H1 (cell line): Measurements from ENCODE around the gene PTPRD. TPM values are rescaled to one million over a fixed set of nuclear protein-coding genes. Genes with fewer than 3 reads are reported as not detected.

Experiments used
- JUN ChIP-seq: IDR thresholded peaks from 2 replicates; pipeline ENCODE4 v1.6.1; 2011; ENCODE audit warnings: low read depth, mild to moderate bottlenecking, improper control_type of control experiment, low read length
- NRF1 ChIP-seq: IDR thresholded peaks from 2 replicates; pipeline ENCODE4 v1.6.1; 2011; ENCODE audit warnings: mild to moderate bottlenecking, low read depth, low read length, improper control_type of control experiment
- RBBP5 ChIP-seq: IDR thresholded peaks from 2 replicates; pipeline ENCODE4 v1.7.1; 2012; ENCODE audit warnings: low read depth, mild to moderate bottlenecking, inconsistent platforms, low read length, moderate library complexity, borderline replicate concordance
- TEAD4 ChIP-seq: IDR thresholded peaks from 2 replicates; pipeline ENCODE4 v1.6.1; 2012; ENCODE audit warnings: low read depth, low read length, inconsistent platforms, mixed read lengths
- polyA plus RNA-seq, 7 experiments: library from polyadenylated mRNA; depleted of rRNA in 3 of 7; stranded (reverse) in 5 of 7; unstranded in 2 of 7; fragments of >200 nt in 5 of 7; fragments of 200-250 nt in 2 of 7; gene quantifications; 1 replicate in 5 of 7; 2 replicates in 1 of 7; 4 replicates in 1 of 7; pipeline versions ENCODE4 v1.2.1 to v1.2.3, GENCODE V29; 2011 to 2013; ENCODE audit warnings: missing spikeins in 2 of 7, mixed read lengths in 2 of 7
- total RNA-seq: library from RNA; stranded (reverse); fragmentation: NEBNext Ultra II Directional; extraction: Animal tissue kit (Norgen Biotek cat#: 25700); gene quantifications from 2 replicates; pipeline ENCODE4 v1.2.1, GENCODE V29; 2021
- TF ChIP-seq, protein P1 (sequence below): fragments of 300-600 bp; sonication (generic); IDR thresholded peaks from 2 replicates; pipeline ENCODE4 v1.7.1; 2012; ENCODE audit warnings: low read length, moderate library complexity, mild to moderate bottlenecking, inconsistent platforms; ENCODE audit not compliant: insufficient replicate concordance
- TF ChIP-seq, protein P2 (sequence below), 3 experiments: IDR thresholded peaks; 1 replicate in 2 of 3; 2 replicates in 1 of 3; pipeline versions ENCODE4 v1.5.1 to v1.6.1; 2011; ENCODE audit warnings: low read length in 3 of 3, mild to moderate bottlenecking in 3 of 3, inconsistent platforms in 2 of 3, low read depth in 1 of 3, moderate library complexity in 1 of 3; ENCODE audit not compliant: insufficient read depth in 1 of 3; ENCODE audit errors: control extremely low read depth in 1 of 3

Gene PTPRD
- total and polyA plus RNA-seq, 2 of the 8 experiments (the other 6 are each of a cell fraction or from before 2014, with no cell fraction given), result 17.2 to 77.0 TPM

DNA sequence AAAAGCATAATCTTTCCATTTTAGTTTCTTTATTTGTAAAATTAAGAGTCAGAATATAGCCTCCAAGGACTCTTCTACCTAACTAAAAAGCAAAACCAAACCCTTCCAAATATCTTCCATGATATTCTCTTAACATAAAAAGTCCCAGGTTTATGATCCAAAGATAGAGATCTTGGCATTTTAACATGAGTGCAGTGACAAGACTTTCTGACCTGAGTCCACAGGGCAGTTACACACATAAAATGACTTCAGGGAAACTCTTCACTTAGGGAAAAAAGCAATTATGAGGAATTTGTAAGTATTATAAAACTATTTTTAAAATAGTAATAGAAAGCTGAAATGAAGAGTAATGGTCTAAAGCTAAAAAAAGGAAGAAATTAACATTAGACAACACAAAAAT lies 2040.6 kb downstream of the PTPRD start (continued):
- TF ChIP-seq, protein P1, sequence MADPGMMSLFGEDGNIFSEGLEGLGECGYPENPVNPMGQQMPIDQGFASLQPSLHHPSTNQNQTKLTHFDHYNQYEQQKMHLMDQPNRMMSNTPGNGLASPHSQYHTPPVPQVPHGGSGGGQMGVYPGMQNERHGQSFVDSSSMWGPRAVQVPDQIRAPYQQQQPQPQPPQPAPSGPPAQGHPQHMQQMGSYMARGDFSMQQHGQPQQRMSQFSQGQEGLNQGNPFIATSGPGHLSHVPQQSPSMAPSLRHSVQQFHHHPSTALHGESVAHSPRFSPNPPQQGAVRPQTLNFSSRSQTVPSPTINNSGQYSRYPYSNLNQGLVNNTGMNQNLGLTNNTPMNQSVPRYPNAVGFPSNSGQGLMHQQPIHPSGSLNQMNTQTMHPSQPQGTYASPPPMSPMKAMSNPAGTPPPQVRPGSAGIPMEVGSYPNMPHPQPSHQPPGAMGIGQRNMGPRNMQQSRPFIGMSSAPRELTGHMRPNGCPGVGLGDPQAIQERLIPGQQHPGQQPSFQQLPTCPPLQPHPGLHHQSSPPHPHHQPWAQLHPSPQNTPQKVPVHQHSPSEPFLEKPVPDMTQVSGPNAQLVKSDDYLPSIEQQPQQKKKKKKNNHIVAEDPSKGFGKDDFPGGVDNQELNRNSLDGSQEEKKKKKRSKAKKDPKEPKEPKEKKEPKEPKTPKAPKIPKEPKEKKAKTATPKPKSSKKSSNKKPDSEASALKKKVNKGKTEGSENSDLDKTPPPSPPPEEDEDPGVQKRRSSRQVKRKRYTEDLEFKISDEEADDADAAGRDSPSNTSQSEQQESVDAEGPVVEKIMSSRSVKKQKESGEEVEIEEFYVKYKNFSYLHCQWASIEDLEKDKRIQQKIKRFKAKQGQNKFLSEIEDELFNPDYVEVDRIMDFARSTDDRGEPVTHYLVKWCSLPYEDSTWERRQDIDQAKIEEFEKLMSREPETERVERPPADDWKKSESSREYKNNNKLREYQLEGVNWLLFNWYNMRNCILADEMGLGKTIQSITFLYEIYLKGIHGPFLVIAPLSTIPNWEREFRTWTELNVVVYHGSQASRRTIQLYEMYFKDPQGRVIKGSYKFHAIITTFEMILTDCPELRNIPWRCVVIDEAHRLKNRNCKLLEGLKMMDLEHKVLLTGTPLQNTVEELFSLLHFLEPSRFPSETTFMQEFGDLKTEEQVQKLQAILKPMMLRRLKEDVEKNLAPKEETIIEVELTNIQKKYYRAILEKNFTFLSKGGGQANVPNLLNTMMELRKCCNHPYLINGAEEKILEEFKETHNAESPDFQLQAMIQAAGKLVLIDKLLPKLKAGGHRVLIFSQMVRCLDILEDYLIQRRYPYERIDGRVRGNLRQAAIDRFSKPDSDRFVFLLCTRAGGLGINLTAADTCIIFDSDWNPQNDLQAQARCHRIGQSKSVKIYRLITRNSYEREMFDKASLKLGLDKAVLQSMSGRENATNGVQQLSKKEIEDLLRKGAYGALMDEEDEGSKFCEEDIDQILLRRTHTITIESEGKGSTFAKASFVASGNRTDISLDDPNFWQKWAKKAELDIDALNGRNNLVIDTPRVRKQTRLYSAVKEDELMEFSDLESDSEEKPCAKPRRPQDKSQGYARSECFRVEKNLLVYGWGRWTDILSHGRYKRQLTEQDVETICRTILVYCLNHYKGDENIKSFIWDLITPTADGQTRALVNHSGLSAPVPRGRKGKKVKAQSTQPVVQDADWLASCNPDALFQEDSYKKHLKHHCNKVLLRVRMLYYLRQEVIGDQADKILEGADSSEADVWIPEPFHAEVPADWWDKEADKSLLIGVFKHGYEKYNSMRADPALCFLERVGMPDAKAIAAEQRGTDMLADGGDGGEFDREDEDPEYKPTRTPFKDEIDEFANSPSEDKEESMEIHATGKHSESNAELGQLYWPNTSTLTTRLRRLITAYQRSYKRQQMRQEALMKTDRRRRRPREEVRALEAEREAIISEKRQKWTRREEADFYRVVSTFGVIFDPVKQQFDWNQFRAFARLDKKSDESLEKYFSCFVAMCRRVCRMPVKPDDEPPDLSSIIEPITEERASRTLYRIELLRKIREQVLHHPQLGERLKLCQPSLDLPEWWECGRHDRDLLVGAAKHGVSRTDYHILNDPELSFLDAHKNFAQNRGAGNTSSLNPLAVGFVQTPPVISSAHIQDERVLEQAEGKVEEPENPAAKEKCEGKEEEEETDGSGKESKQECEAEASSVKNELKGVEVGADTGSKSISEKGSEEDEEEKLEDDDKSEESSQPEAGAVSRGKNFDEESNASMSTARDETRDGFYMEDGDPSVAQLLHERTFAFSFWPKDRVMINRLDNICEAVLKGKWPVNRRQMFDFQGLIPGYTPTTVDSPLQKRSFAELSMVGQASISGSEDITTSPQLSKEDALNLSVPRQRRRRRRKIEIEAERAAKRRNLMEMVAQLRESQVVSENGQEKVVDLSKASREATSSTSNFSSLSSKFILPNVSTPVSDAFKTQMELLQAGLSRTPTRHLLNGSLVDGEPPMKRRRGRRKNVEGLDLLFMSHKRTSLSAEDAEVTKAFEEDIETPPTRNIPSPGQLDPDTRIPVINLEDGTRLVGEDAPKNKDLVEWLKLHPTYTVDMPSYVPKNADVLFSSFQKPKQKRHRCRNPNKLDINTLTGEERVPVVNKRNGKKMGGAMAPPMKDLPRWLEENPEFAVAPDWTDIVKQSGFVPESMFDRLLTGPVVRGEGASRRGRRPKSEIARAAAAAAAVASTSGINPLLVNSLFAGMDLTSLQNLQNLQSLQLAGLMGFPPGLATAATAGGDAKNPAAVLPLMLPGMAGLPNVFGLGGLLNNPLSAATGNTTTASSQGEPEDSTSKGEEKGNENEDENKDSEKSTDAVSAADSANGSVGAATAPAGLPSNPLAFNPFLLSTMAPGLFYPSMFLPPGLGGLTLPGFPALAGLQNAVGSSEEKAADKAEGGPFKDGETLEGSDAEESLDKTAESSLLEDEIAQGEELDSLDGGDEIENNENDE, result no peak
- TF ChIP-seq NRF1, result no peak
- no peak for TF ChIP-seq TEAD4
- TF ChIP-seq JUN, result no peak
- TF ChIP-seq, protein P2, sequence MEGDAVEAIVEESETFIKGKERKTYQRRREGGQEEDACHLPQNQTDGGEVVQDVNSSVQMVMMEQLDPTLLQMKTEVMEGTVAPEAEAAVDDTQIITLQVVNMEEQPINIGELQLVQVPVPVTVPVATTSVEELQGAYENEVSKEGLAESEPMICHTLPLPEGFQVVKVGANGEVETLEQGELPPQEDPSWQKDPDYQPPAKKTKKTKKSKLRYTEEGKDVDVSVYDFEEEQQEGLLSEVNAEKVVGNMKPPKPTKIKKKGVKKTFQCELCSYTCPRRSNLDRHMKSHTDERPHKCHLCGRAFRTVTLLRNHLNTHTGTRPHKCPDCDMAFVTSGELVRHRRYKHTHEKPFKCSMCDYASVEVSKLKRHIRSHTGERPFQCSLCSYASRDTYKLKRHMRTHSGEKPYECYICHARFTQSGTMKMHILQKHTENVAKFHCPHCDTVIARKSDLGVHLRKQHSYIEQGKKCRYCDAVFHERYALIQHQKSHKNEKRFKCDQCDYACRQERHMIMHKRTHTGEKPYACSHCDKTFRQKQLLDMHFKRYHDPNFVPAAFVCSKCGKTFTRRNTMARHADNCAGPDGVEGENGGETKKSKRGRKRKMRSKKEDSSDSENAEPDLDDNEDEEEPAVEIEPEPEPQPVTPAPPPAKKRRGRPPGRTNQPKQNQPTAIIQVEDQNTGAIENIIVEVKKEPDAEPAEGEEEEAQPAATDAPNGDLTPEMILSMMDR (IDR thresholded peaks at IDR 0.05; ENCODE audit: control extremely low read depth in 1 of 3, insufficient read depth in 1 of 3, low read depth in 1 of 3, low read length in 3 of 3), result no peak
- no peak for TF ChIP-seq RBBP5
